GM12875 (cell line): ENCODE results near the gene SLC35F3.
"Not testable (repeated sequence)": the region's sequence is repeated elsewhere in the genome, so short reads cannot be mapped to it uniquely, and the experiment has no call there.

Experiments used
- H3K4me3 ChIP-seq: one replicate; pipeline ENCODE4 v1.5.1; 2011; ENCODE audit warnings: low read depth, low read length, control low read depth
- TF ChIP-seq, protein P1 (sequence below): IDR thresholded peaks from 2 replicates; pipeline ENCODE4 v1.5.1; 2011; ENCODE audit warnings: low read depth, mild to moderate bottlenecking, control low read depth, inconsistent platforms, low read length, moderate library complexity, borderline replicate concordance; ENCODE audit not compliant: insufficient read depth

SLC35F3 gene

GRCh38 chr1:234292548-234292947, 388.1 kb downstream of the SLC35F3 start:
- TF ChIP-seq, protein P1, sequence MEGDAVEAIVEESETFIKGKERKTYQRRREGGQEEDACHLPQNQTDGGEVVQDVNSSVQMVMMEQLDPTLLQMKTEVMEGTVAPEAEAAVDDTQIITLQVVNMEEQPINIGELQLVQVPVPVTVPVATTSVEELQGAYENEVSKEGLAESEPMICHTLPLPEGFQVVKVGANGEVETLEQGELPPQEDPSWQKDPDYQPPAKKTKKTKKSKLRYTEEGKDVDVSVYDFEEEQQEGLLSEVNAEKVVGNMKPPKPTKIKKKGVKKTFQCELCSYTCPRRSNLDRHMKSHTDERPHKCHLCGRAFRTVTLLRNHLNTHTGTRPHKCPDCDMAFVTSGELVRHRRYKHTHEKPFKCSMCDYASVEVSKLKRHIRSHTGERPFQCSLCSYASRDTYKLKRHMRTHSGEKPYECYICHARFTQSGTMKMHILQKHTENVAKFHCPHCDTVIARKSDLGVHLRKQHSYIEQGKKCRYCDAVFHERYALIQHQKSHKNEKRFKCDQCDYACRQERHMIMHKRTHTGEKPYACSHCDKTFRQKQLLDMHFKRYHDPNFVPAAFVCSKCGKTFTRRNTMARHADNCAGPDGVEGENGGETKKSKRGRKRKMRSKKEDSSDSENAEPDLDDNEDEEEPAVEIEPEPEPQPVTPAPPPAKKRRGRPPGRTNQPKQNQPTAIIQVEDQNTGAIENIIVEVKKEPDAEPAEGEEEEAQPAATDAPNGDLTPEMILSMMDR, result no peak
- no peak overlapping the region for H3K4me3 ChIP-seq

GRCh38 chr1:234294109-234294817, 389.8 kb downstream of the SLC35F3 start:
- no peak overlapping the region for H3K4me3 ChIP-seq
- TF ChIP-seq, protein P1, result no peak

DNA sequence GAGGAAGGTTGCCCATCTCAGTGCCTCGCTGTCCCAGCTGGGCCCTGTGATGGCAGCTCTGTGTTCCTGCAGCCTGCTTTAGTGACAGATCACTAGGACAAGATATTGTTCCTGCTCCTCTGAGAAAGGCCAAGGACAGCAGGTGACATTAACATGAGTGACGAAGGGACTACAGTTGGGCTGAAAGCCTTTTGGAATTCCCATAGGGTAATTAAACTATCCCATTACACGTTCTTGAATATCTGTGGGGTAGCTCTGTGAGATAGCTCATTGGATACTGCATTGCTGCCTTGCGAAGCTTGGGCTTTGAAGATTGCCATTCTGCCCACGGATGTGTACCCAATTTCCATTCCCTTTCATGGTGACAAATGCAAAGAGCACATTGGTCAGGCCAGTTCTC, 390.6 kb downstream of the SLC35F3 start:
- TF ChIP-seq, protein P1, result no peak
- H3K4me3 ChIP-seq, result no peak overlapping the region

- TF ChIP-seq, protein P1, result no peak
- no peak overlapping the region for H3K4me3 ChIP-seq
Measured at GRCh38 chr1:234295626-234296025, 391.1 kb downstream of the SLC35F3 start.

DNA sequence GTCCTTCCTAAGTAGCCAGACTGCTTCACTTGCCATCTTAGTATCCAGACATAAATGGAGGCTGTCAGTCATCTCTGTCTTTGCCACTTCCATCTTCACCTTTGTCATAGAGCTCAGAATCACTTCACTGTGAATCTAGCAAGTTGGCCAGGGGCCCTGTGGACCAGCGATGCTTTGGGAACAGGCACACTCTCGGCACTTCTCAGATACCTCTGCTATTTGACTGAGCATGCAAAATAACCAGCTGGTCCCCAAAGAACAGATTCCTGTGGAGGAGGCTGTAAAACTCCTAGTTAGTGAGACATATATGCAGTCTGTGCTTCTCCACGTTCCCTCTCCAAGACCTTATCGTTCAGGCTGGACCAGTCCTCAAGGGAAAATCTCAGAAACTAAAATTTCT, 392.0 kb downstream of the SLC35F3 start:
- no peak overlapping the region for H3K4me3 ChIP-seq
- TF ChIP-seq, protein P1, result no peak

DNA sequence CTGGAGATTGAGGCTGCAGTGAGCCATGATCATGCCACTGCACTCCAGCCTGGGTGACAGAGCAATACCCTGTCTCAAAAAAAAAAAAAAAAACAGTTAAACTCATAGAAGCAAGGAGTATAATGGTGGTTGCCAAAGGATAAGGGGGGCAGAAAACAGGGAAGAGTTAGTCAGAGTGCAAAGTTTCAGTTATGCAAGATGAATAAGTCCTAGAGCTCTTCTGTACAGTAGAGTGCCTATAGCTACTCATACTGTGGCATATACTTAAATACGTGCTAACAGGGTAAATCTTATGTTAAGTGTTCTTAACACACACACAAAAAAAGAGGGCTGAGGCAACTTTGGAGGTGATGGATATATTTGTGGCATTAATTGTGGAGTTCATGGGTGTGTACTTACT, 393.2 kb downstream of the SLC35F3 start:
- no peak overlapping the region for H3K4me3 ChIP-seq
- TF ChIP-seq, protein P1, result no peak

GRCh38 chr1:234300096-234300495, 395.6 kb downstream of the SLC35F3 start:
- no peak overlapping the region for H3K4me3 ChIP-seq
- TF ChIP-seq, protein P1, result no peak

DNA sequence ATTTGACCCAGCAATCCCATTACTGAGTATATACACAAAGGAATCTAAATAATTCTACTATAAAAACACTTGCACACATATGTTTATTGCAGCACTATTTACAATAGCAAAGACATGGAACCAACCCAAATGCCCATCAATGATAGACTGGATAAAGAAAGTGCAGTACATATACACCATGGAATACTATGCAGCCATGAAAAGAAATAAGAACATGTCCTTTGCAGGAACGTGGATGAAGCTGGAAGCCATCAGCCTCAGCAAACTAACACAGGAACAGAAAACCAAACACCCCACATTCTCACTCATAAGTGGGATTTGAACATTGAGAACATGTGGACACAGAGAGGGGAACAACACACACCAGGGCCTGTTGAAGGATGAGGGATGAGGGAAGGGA, 397.2 kb downstream of the SLC35F3 start:
- H3K4me3 ChIP-seq, result not testable (repeated sequence)
